Activated CD8-positive, alpha-beta memory T cell treated with anti-CD3 and anti-CD28 coated beads, Interleukin-2, amount 10 ng/mL, durations not matched to agents 7 days and 5 days (primary cell): ENCODE measurements around the gene SSUH2. TPM values are rescaled to one million over a fixed set of nuclear protein-coding genes. Genes with fewer than 3 reads are reported as not detected.
A peak's percentile ranks its signal among the peaks of the same experiment; 100 is the strongest.
"Not testable (repeated sequence)": the region's sequence is repeated elsewhere in the genome, so short reads cannot be mapped to it uniquely, and the experiment has no call there.

Experiments
- ATAC-seq: fragments of 150-1000 bp; cut with Tn5 transposase; one replicate; pipeline ENCODE4 v1.10.0; 2021; ENCODE audit warnings: moderate library complexity
- CTCF ChIA-PET: fragments of 350-600 bp; sonication (Branson Sonifier 250); formaldehyde crosslinking; loops from one replicate; lab custom pipeline; 2021; ENCODE audit warnings: antibody characterized with exemption; lab: Charles Lee
- DNase-seq: peaks from one replicate; pipeline ENCODE4 v3.0.0-alpha.2; 2020
- H3K27ac Mint-ChIP-seq: one replicate; pipeline ENCODE4 v1.8.0; 2021; ENCODE audit warnings: mild to moderate bottlenecking, mixed read lengths
- H3K27me3 Mint-ChIP-seq: one replicate; pipeline ENCODE4 v1.8.0; 2021; ENCODE audit warnings: mixed read lengths
- H3K36me3 Mint-ChIP-seq: one replicate; pipeline ENCODE4 v1.8.0; 2021; ENCODE audit warnings: mild to moderate bottlenecking, mixed read lengths
- H3K4me1 Mint-ChIP-seq: one replicate; pipeline ENCODE4 v1.8.0; 2021; ENCODE audit warnings: mixed read lengths
- H3K4me3 Mint-ChIP-seq: one replicate; pipeline ENCODE4 v1.8.0; 2021; ENCODE audit warnings: mild to moderate bottlenecking, moderate library complexity, mixed read lengths
- H3K9me3 Mint-ChIP-seq: one replicate; pipeline ENCODE4 v1.8.0; 2022; ENCODE audit warnings: low read depth, mixed read lengths
- total RNA-seq, 2 experiments: library from RNA; stranded (reverse); gene quantifications; one replicate each; pipeline ENCODE4 v1.2.3, GENCODE V29; 2021

Gene SSUH2
- total RNA-seq, 2 experiments from 2014 or later: 0.09 TPM; not detected in 1

- Mint-ChIP-seq H3K4me1 (no peaks in the 10 kb centered on the region), H3K4me3 (no peak overlapping the region), H3K9me3 (no peaks in the 10 kb centered on the region), H3K27ac (no peak overlapping the region), H3K27me3 (no peaks in the 10 kb centered on the region), H3K36me3 (no peaks in the 10 kb centered on the region)
- CTCF ChIA-PET: no interaction called here
- DNase-seq: peak; percentile 15
- no peak for ATAC-seq
Measured at GRCh38 chr3:8593021-8593827, 51.4 kb downstream of the SSUH2 start.

GRCh38 chr3:8589880-8590556 lies 54.6 kb downstream of the SSUH2 start:
- ATAC-seq (no peak), DNase-seq (peak; percentile 1)
- Mint-ChIP-seq H3K36me3 (no peaks in the 10 kb centered on the region), H3K9me3 (no peaks in the 10 kb centered on the region), H3K4me1 (no peaks in the 10 kb centered on the region), H3K27ac (no peak overlapping the region), H3K27me3 (peaks cover 2% of the 10 kb centered on the region), H3K4me3 (no peak overlapping the region)
- CTCF ChIA-PET: no interaction called here

- ATAC-seq: no peak
- H3K4me1 Mint-ChIP-seq: no peaks in the 10 kb centered on the region
- CTCF ChIA-PET: no interaction called here
Measured at GRCh38 chr3:8584661-8585060, 59.9 kb downstream of the SSUH2 start.

GRCh38 chr3:8581806-8582445 lies 62.7 kb downstream of the SSUH2 start:
- Mint-ChIP-seq H3K27me3 (no peaks in the 10 kb centered on the region), H3K27ac (no peak overlapping the region), H3K36me3 (no peaks in the 10 kb centered on the region), H3K4me1 (no peaks in the 10 kb centered on the region), H3K9me3 (no peaks in the 10 kb centered on the region), H3K4me3 (no peak overlapping the region)
- no peak for ATAC-seq
- DNase-seq: no peak
- CTCF ChIA-PET: no interaction called here

More at GRCh38 chr3:8584661-8585060, 59.9 kb downstream of the SSUH2 start:
- Mint-ChIP-seq H3K4me3 (no peak overlapping the region), H3K36me3 (no peaks in the 10 kb centered on the region), H3K27me3 (peaks cover 2% of the 10 kb centered on the region), H3K9me3 (no peaks in the 10 kb centered on the region), H3K27ac (no peak overlapping the region)
- no peak for DNase-seq

GRCh38 chr3:8581373-8581772 lies 63.2 kb downstream of the SSUH2 start:
- no peak overlapping the region for H3K4me3 Mint-ChIP-seq
- H3K9me3 Mint-ChIP-seq: no peaks in the 10 kb centered on the region
- CTCF ChIA-PET: no interaction called here
- no peak overlapping the region for H3K27ac Mint-ChIP-seq
- DNase-seq (no peak), ATAC-seq (no peak)
- H3K27me3 Mint-ChIP-seq: no peaks in the 10 kb centered on the region
- H3K36me3 Mint-ChIP-seq: no peaks in the 10 kb centered on the region
- H3K4me1 Mint-ChIP-seq: no peaks in the 10 kb centered on the region

GRCh38 chr3:8580434-8580833 lies 64.2 kb downstream of the SSUH2 start:
- not testable (repeated sequence) for ATAC-seq

GRCh38 chr3:8579943-8580342 lies 64.7 kb downstream of the SSUH2 start:
- H3K27ac Mint-ChIP-seq: no peak overlapping the region
- no peaks in the 10 kb centered on the region for H3K4me1 Mint-ChIP-seq
- H3K4me3 Mint-ChIP-seq: no peak overlapping the region
- DNase-seq: no peak
- H3K36me3 Mint-ChIP-seq: no peaks in the 10 kb centered on the region
- no peaks in the 10 kb centered on the region for H3K9me3 Mint-ChIP-seq
- H3K27me3 Mint-ChIP-seq: no peaks in the 10 kb centered on the region
- CTCF ChIA-PET: no interaction called here
- no peak for ATAC-seq

More at GRCh38 chr3:8580434-8580833, 64.2 kb downstream of the SSUH2 start:
- not testable (repeated sequence) for H3K27ac Mint-ChIP-seq, H3K4me1 Mint-ChIP-seq, DNase-seq, H3K36me3 Mint-ChIP-seq, H3K27me3 Mint-ChIP-seq, H3K4me3 Mint-ChIP-seq, H3K9me3 Mint-ChIP-seq
- CTCF ChIA-PET: interaction anchor here (0.7 kb wide), 1 partner anchor 50 kb away, joined by 3 read pairs; no protein-coding TSS in a partner anchor

- CTCF ChIA-PET: no interaction called here
- no peak for ATAC-seq
- H3K9me3 Mint-ChIP-seq: no peaks in the 10 kb centered on the region
Measured at GRCh38 chr3:8579096-8579495, 65.5 kb downstream of the SSUH2 start.

GRCh38 chr3:8578282-8578681 lies 66.3 kb downstream of the SSUH2 start:
- CTCF ChIA-PET: no interaction called here
- no peaks in the 10 kb centered on the region for H3K4me1 Mint-ChIP-seq
- DNase-seq: no peak
- no peak overlapping the region for H3K27ac Mint-ChIP-seq
- no peak overlapping the region for H3K4me3 Mint-ChIP-seq
- no peaks in the 10 kb centered on the region for H3K36me3 Mint-ChIP-seq
- ATAC-seq: no peak
- no peaks in the 10 kb centered on the region for H3K27me3 Mint-ChIP-seq
- no peaks in the 10 kb centered on the region for H3K9me3 Mint-ChIP-seq

More at GRCh38 chr3:8579096-8579495, 65.5 kb downstream of the SSUH2 start:
- Mint-ChIP-seq H3K27ac (no peak overlapping the region), H3K27me3 (no peaks in the 10 kb centered on the region), H3K4me3 (no peak overlapping the region), H3K4me1 (no peaks in the 10 kb centered on the region), H3K36me3 (no peaks in the 10 kb centered on the region)
- no peak for DNase-seq

GRCh38 chr3:8576841-8577571 lies 67.6 kb downstream of the SSUH2 start:
- no peak for ATAC-seq
- Mint-ChIP-seq H3K36me3 (no peaks in the 10 kb centered on the region), H3K9me3 (no peaks in the 10 kb centered on the region), H3K27me3 (no peaks in the 10 kb centered on the region), H3K4me3 (no peak overlapping the region), H3K4me1 (no peaks in the 10 kb centered on the region), H3K27ac (no peak overlapping the region)
- no peak for DNase-seq
- CTCF ChIA-PET: no interaction called here

- CTCF ChIA-PET: no interaction called here
- H3K4me1 Mint-ChIP-seq: peaks cover 2% of the 10 kb centered on the region
- no peaks in the 10 kb centered on the region for H3K27me3 Mint-ChIP-seq
- no peak for DNase-seq
- no peaks in the 10 kb centered on the region for H3K36me3 Mint-ChIP-seq
- H3K9me3 Mint-ChIP-seq: no peaks in the 10 kb centered on the region
- ATAC-seq: no peak
- no peak overlapping the region for H3K27ac Mint-ChIP-seq
- no peak overlapping the region for H3K4me3 Mint-ChIP-seq
Measured at GRCh38 chr3:8576436-8576835, 68.2 kb downstream of the SSUH2 start.

- Mint-ChIP-seq H3K27ac (no peak overlapping the region), H3K36me3 (no peaks in the 10 kb centered on the region), H3K4me1 (peaks cover 11% of the 10 kb centered on the region), H3K9me3 (no peaks in the 10 kb centered on the region), H3K27me3 (no peaks in the 10 kb centered on the region), H3K4me3 (no peak overlapping the region)
- CTCF ChIA-PET: no interaction called here
- peak; percentile 18 for DNase-seq
- ATAC-seq: no peak
Measured at GRCh38 chr3:8575364-8576104, 69.1 kb downstream of the SSUH2 start.
